HepG2 (cell line): Measurements from ENCODE around the gene CITED4. TPM values are rescaled to one million over a fixed set of nuclear protein-coding genes. Genes with fewer than 3 reads are reported as not detected.

Experiments used
- ATAC-seq: fragments of 200-7000 bp; cut with Tn5 transposase; 3 replicates; pipeline ENCODE4 v1.9.1; 2020; ENCODE audit warnings: mild to moderate bottlenecking, moderate library complexity
- BruUV-seq: library from RNA; stranded (reverse); fragments of 400-500 nt; replicated peaks from 2 replicates; lab custom pipeline; 2021; lab: Mats Ljungman, UMichigan
- CTCF ChIA-PET: fragments of 300-600 bp; formaldehyde crosslinking; extraction: SDS; loops from one replicate; lab custom pipeline; 2021; ENCODE audit warnings: low total read pairs, inconsistent platforms, low intra/inter-chr PET ratio; lab: Yijun Ruan, JAX
- POLR2A ChIA-PET: fragments of 350-600 bp; sonication (Branson Sonifier 250); formaldehyde crosslinking; loops from one replicate; lab custom pipeline; 2020; ENCODE audit warnings: antibody characterized with exemption, inconsistent platforms; lab: Yijun Ruan, JAX
- DNase-seq: peaks from one replicate; pipeline ENCODE4 v3.0.0-alpha.2; 2015; ENCODE audit warnings: low spot score
- FAIRE-seq: peaks from 3 replicates; lab custom pipeline; 2011; peaks lifted over from hg19 to GRCh38; lab: Jason Lieb, UNC
- H2AFZ ChIP-seq: one replicate; pipeline ENCODE4 v1.6.1; 2011; ENCODE audit warnings: low read length, inconsistent platforms
- H3K27ac ChIP-seq: fragments of 300-600 bp; 3 replicates; pipeline ENCODE4 v1.8.0; 2011; ENCODE audit warnings: mixed run types, mild to moderate bottlenecking, mixed read lengths, low read length, inconsistent platforms; ENCODE audit not compliant: insufficient read depth; ENCODE audit errors: extremely low read length
- H3K27me3 ChIP-seq, 2 experiments: fragments of 200-600 bp in 1 of 2; 2 replicates in 1 of 2; 3 replicates in 1 of 2; pipeline versions ENCODE4 v1.6.0 to v1.8.0; 2011; ENCODE audit warnings: low read length in 2 of 2, mild to moderate bottlenecking in 2 of 2, moderate library complexity in 2 of 2, inconsistent platforms in 1 of 2; ENCODE audit not compliant: insufficient read depth in 2 of 2, control insufficient read depth in 1 of 2
- H3K36me3 ChIP-seq, 2 experiments: fragments of 200-600 bp in 1 of 2; replicated peaks in 1 of 2; 2 replicates in 1 of 2; 3 replicates in 1 of 2; pipeline versions ENCODE4 v1.5.1 to v1.8.0; 2011; ENCODE audit warnings: low read length in 2 of 2, inconsistent platforms in 1 of 2; ENCODE audit not compliant: insufficient read depth in 2 of 2, control insufficient read depth in 1 of 2
- H3K4me1 ChIP-seq: 2 replicates; pipeline ENCODE4 v1.5.1; 2012; ENCODE audit warnings: low read length, inconsistent platforms; ENCODE audit not compliant: insufficient read depth
- H3K4me2 ChIP-seq: 2 replicates; pipeline ENCODE4 v1.6.0; 2011; ENCODE audit warnings: low read depth, low read length, inconsistent platforms
- H3K4me3 ChIP-seq, 3 experiments: fragments of 200-600 bp in 1 of 3; sonication (generic), shearing (Covaris generic) in 1 of 3; replicated peaks in 1 of 3; 2 replicates each; pipeline ENCODE4 v1.5.1; 2011 to 2016; ENCODE audit warnings: low read length in 3 of 3, inconsistent platforms in 2 of 3, low read depth in 2 of 3, mild to moderate bottlenecking in 2 of 3, control low read depth in 1 of 3, mixed read lengths in 1 of 3; ENCODE audit not compliant: insufficient read depth in 1 of 3
- H3K79me2 ChIP-seq: one replicate; pipeline ENCODE4 v1.6.1; 2011; ENCODE audit warnings: low read length, inconsistent platforms; ENCODE audit not compliant: insufficient read depth
- H3K9ac ChIP-seq: 2 replicates; pipeline ENCODE4 v1.6.0; 2011; ENCODE audit warnings: mild to moderate bottlenecking, low read depth, low read length, inconsistent platforms; ENCODE audit not compliant: insufficient read depth
- H3K9me3 ChIP-seq: 2 replicates; pipeline ENCODE4 v1.5.1; 2012; ENCODE audit warnings: mild to moderate bottlenecking, low read length
- H4K20me1 ChIP-seq: 2 replicates; pipeline ENCODE4 v1.6.0; 2011; ENCODE audit warnings: inconsistent platforms, mild to moderate bottlenecking, low read length, moderate library complexity; ENCODE audit not compliant: insufficient read depth
- ETV5 ChIP-seq: IDR thresholded peaks from 2 replicates; pipeline ENCODE4 v1.6.1; 2018; ENCODE audit warnings: missing biosample characterization, missing genetic modification reagents, inconsistent platforms, borderline replicate concordance
- FOXK2 ChIP-seq: fragments of 450-650 bp; IDR thresholded peaks from 2 replicates; pipeline ENCODE4 v1.6.1; 2016
- SMYD3 ChIP-seq: sonication (generic); formaldehyde crosslinking; IDR thresholded peaks from 2 replicates; pipeline ENCODE4 v1.8.1; 2023; ENCODE audit warnings: mild to moderate bottlenecking, missing genetic modification reagents
- SNRNP70 ChIP-seq: fragments of 200-400 bp; formaldehyde crosslinking; IDR thresholded peaks from 2 replicates; pipeline ENCODE4 v1.6.1; 2017; ENCODE audit warnings: mild to moderate bottlenecking, low read depth, low read length, moderate library complexity
- STAT6 ChIP-seq: sonication (generic); formaldehyde crosslinking; IDR thresholded peaks from 2 replicates; pipeline ENCODE4 v1.4.0; 2020; ENCODE audit warnings: missing genetic modification reagents, mild to moderate bottlenecking, borderline replicate concordance
- ZNF101 ChIP-seq: sonication (generic); formaldehyde crosslinking; IDR thresholded peaks from 2 replicates; pipeline ENCODE4 v1.4.0; 2020; ENCODE audit warnings: mild to moderate bottlenecking, low read depth, missing genetic modification reagents, borderline replicate concordance
- ZNF30 ChIP-seq: sonication (generic); formaldehyde crosslinking; IDR thresholded peaks from 2 replicates; pipeline ENCODE4 v1.5.0; 2020; ENCODE audit warnings: mild to moderate bottlenecking, missing genetic modification reagents
- ZNF570 ChIP-seq: sonication (generic); formaldehyde crosslinking; IDR thresholded peaks from 2 replicates; pipeline ENCODE4 v1.4.0; 2020; ENCODE audit warnings: mild to moderate bottlenecking, missing genetic modification reagents, borderline replicate concordance
- ZNF572 ChIP-seq: sonication (generic); formaldehyde crosslinking; IDR thresholded peaks from 2 replicates; pipeline ENCODE4 v1.5.1; 2020; ENCODE audit warnings: mild to moderate bottlenecking, missing genetic modification reagents
- ZNF609 ChIP-seq: sonication (generic); formaldehyde crosslinking; IDR thresholded peaks from 2 replicates; pipeline ENCODE4 v1.4.0; 2020; ENCODE audit warnings: mild to moderate bottlenecking, missing genetic modification reagents, borderline replicate concordance
- WGBS: methylation state at CpG from one replicate; pipeline ENCODE4 v1.1.6; 2017; ENCODE audit warnings: low lambda C conversion rate; 5-methylcytosine and 5-hydroxymethylcytosine counted together
- in situ Hi-C: cut with HindIII; loops from 2 replicates; pipeline ENCODE4 v1.10.0; 2017; ENCODE audit warnings: low pct_unique_long_range_greater_than_20kb; ENCODE audit not compliant: extremely low pct_ligation_motif_present
- intact Hi-C: fragments of 100-400 bp; cut with micrococcal nuclease; formaldehyde crosslinking; loops from one replicate; pipeline ENCODE4 v1.10.0; 2022; ENCODE audit not compliant: unreplicated experiment
- polyA plus RNA-seq, 8 experiments: library from polyadenylated mRNA; depleted of rRNA in 3 of 8; stranded (reverse) in 7 of 8; unstranded in 1 of 8; fragments of >200 nt; fragmentation: Illumina TruSeq in 4 of 8; extraction: Trizol in 4 of 8; gene quantifications; 2 replicates each; pipeline versions ENCODE4 v1.2.1 to v1.2.3, GENCODE V29; 2011 to 2016; ENCODE audit warnings: low read depth in 4 of 8, missing spikeins in 1 of 8, mixed read lengths in 1 of 8; ENCODE audit not compliant: insufficient read depth in 1 of 8
- total RNA-seq, 5 experiments: library from RNA; depleted of rRNA; stranded (reverse); fragments of >200 nt; fragmentation: Illumina TruSeq; extraction: Trizol; gene quantifications; 2 replicates each; pipeline ENCODE4 v1.2.3, GENCODE V29; 2016; ENCODE audit warnings: low read depth in 1 of 5

The CITED4 gene
- total and polyA plus RNA-seq, 2 of the 13 experiments (the other 11 are each of a cell fraction or from before 2014, with no cell fraction given), result 1.5 to 9.9 TPM

GRCh38 chr1:40837601-40838000 lies 24.6 kb downstream of the CITED4 start:
- no TSS peak for BruUV-seq
- H3K9me3 ChIP-seq, result no peaks in the 10 kb centered on the region; the same call in 1 of the 2 replicates
- no peak overlapping the region for H3K27ac ChIP-seq
- TF ChIP-seq ZNF572 (CRISPR knock-in tag), result no peak
- CTCF ChIA-PET, result no interaction called here
- no peaks in the 10 kb centered on the region for H3K79me2 ChIP-seq
- intact Hi-C loops, result no loop called here
- H4K20me1 ChIP-seq, result no peaks in the 10 kb centered on the region
- POLR2A ChIA-PET, result interaction anchor here (0.6 kb wide), 1 partner anchor 123 kb away, joined by 4 read pairs; no protein-coding TSS in a partner anchor
- WGBS, result 84% methylated on average over 22 of the region's 24 CpGs
- no peak overlapping the region for H2AFZ ChIP-seq
- ATAC-seq (no peak), FAIRE-seq (no peak), DNase-seq (no peak)
- no peaks in the 10 kb centered on the region for H3K36me3 ChIP-seq
- peaks cover 0 to 6% of the 10 kb centered on the region in 2 experiments; a peak in 1 of 5 replicates for H3K27me3 ChIP-seq
- in situ Hi-C loops, result loop anchor here (10.0 kb wide), 1 partner anchor 213 kb away; no protein-coding TSS in a partner anchor
- H3K4me2 ChIP-seq, result no peak overlapping the region
- H3K4me1 ChIP-seq, result peaks cover 9% of the 10 kb centered on the region; the same call in 1 of the 2 replicates
- no peak overlapping the region for H3K4me3 ChIP-seq
- no peak overlapping the region for H3K9ac ChIP-seq

GRCh38 chr1:40836283-40836682 lies 25.9 kb downstream of the CITED4 start:
- Histone ChIP-seq H3K27me3 (peaks cover 0 to 6% of the 10 kb centered on the region in 2 experiments; a peak in 1 of 5 replicates), H3K79me2 (no peaks in the 10 kb centered on the region), H3K27ac (no peak overlapping the region), H3K9me3 (no peaks in the 10 kb centered on the region), H3K9ac (no peak overlapping the region), H3K4me1 (peaks cover 9% of the 10 kb centered on the region; the same call in 1 of the 2 replicates), H2AFZ (no peak overlapping the region), H3K4me2 (no peak overlapping the region), H3K36me3 (no peaks in the 10 kb centered on the region), H4K20me1 (no peaks in the 10 kb centered on the region), H3K4me3 (no peak overlapping the region)
- CTCF ChIA-PET, result no interaction called here
- 38% methylated on average over 4 of the region's 4 CpGs for WGBS
- no peak for ATAC-seq
- FAIRE-seq, result no peak
- BruUV-seq, result no TSS peak
- in situ Hi-C loops (loop anchor here (10.0 kb wide), 1 partner anchor 211 kb away; no protein-coding TSS in a partner anchor), intact Hi-C loops (no loop called here)
- DNase-seq, result no peak
- POLR2A ChIA-PET, result no interaction called here
- TF ChIP-seq ETV5 (CRISPR knock-in tag) (no peak), FOXK2 (no peak), SNRNP70 (no peak), ZNF30 (no peak), STAT6 (CRISPR knock-in tag) (no peak), ZNF101 (CRISPR knock-in tag) (no peak), ZNF570 (CRISPR knock-in tag) (no peak), ZNF609 (no peak), SMYD3 (CRISPR knock-in tag) (no peak)
